HTR-8/SVneo (cell line): ENCODE measurements around the gene ARPC5L.
"Not testable (repeated sequence)": the region's sequence is repeated elsewhere in the genome, so short reads cannot be mapped to it uniquely, and the experiment has no call there.

ENCODE experiments used
- DNase-seq: peaks from one replicate; pipeline ENCODE4 v3.0.0; 2011; ENCODE audit warnings: low spot score, mixed read lengths; ENCODE audit not compliant: insufficient read length
- FAIRE-seq: peaks from 2 replicates; lab custom pipeline; 2011; peaks lifted over from hg19 to GRCh38; lab: Jason Lieb, UNC

The ARPC5L gene

DNA sequence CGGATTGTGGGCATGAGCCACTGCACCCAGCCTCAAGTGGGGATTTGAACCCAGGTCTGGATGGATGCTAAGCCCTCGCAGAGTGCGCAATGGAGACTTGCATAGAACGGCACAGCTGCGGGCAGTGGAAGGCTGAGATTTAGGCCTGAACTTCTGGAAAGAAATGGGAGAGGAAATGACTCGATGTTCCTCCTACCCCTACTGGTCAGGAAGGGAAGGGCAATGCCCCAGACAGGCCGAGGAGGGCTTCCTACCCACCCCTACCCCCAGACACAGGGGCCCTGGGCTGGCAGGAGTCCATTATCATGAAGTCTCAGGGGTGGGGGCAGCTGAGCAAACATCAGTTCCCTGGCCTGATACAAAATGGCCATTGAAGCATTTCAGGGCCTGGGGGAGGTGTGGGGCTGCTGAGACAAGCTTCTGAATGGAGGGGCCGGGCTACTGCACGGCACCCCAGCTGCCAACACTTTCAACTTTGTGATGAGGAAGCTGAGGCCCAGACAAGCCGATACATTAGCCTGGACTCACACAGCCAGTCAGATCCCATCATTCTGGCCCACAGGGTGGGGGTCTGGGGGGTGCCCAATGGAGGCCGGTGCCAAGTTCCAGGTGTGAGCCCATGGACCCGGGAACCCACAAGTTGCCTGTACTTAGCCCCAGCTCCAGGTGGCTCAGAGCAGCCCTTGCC is 22.2 kb upstream of the ARPC5L start:
- no peak for DNase-seq
- FAIRE-seq = no peak

GRCh38 chr9:124840300-124840833 is 21.6 kb upstream of the ARPC5L start:
- FAIRE-seq = no peak
- no peak for DNase-seq

DNA sequence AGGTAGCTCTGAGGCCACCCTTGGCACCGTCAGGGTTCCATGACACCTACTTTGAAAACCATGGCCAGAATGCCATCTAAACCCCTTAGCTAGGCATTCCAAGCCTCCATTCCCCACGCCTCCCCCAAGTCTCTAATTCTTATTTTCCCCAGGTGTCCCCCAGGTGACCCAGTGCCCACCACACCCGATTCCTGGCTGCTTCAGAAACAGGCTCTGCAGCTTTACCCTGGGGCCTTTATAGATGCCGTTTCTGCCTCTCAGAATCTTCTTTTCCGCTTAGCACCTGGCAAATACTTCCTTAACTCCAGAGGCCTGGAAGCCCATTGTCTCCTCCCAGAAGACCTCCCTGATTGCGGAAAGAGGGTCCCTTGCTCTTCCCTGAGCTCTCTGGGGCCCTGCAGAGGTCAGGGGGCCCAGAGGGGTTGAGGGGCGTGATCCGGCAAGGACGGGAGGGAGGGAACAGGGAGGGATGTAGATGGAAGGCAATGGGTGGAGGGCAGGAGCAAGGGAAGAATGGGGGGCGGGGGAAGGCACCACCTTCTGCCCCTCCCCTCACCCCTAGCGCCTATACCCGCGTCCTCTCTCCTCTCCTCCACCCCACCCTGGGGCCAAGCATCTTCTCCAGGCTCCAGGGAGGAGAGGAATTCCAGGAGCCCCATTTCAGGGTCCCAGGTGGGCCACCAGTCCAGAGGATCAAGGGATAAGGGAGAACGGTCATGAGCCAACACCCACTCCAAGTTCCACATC is 20.7 kb upstream of the ARPC5L start:
- DNase-seq = no peak
- no peak for FAIRE-seq

DNA sequence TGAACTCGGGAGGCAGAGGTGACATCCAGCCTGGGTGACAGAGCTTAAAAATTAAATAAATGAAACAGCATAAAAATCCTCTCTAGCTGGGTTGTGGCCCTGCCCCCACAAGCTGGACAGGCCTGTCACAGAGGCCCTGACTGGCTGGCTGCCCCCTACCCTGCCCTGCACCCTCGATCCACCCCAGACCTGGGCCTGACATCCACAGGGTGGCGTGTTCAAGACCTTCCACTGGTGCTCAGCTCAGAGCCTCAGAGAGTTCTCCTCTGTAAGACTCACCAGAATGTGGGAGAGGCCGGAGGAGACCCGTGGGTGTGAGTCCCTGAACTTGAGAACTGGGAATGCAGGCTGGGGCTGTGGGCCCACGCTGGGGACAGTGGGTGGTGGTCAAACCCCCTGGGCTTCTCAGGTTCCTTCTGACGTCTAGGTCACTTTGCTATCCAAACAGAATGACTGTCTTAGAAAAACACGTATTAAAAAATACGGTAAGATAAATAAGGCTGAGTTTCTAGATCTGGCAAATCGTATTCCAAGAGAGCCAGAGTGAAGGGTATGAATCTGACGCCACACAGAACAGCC is 18.4 kb upstream of the ARPC5L start:
- no peak for FAIRE-seq
- DNase-seq = no peak

DNA sequence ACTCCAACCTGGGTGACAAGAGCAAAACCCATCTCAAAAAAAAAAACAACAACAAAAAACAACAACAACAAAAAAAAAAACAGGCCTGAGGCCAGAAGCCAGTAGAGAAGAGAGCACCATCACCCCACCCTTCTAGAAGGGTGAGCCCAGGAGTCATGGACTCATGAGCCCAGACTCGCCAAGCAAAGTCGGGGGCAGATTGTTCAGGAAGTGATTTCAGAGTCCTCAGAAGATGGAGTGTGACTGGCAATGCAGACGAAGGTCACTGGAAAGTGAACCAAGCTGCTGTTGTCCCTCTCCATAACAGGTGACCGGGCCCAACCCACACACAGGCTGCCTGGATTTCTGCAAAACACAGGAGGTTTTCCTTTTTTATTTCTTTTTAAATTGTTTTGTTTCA is 17.6 kb upstream of the ARPC5L start:
- DNase-seq (no peak), FAIRE-seq (no peak)

DNA sequence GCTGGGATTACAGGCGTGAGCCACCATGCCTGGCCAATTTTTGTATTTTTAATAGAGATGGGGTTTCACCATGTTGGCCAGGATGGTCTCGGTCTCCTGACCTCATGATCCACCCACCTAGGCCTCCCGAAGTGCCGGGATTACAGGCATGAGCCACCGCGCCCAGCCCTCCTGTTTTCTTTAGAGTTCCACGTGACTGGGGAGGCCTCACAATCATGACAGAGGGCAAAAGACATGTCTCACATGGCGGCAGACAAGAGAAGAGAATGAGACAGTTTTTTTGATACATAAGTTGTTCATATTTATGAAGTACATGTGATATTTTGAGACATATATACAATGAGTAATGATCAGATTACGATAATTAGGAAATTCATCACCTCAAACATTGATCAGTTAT is 15.5 kb upstream of the ARPC5L start:
- FAIRE-seq, DNase-seq: not testable (repeated sequence)

- FAIRE-seq = no peak
- DNase-seq = no peak
Observed at GRCh38 chr9:124846969-124847368, 15.0 kb upstream of the ARPC5L start.

DNA sequence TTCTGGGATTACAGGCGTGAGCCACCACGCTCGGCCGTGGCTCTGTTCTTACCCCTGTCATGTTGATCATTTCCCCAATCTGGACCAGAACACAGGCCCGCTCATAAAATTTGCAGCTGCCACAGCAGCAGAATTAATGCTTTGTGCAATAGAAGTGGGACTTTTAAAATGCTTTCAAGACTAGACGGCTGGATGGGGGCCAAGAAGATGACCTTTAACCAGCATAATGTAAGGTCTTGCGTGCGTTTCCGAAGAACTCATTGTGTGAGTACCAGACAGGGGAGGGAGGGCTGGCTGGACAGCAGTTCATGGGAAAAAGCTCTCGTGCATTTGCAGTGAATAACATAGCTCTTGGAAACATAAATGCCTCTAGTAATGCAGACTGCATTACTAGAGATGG is 12.1 kb upstream of the ARPC5L start:
- DNase-seq (no peak), FAIRE-seq (no peak)

DNA sequence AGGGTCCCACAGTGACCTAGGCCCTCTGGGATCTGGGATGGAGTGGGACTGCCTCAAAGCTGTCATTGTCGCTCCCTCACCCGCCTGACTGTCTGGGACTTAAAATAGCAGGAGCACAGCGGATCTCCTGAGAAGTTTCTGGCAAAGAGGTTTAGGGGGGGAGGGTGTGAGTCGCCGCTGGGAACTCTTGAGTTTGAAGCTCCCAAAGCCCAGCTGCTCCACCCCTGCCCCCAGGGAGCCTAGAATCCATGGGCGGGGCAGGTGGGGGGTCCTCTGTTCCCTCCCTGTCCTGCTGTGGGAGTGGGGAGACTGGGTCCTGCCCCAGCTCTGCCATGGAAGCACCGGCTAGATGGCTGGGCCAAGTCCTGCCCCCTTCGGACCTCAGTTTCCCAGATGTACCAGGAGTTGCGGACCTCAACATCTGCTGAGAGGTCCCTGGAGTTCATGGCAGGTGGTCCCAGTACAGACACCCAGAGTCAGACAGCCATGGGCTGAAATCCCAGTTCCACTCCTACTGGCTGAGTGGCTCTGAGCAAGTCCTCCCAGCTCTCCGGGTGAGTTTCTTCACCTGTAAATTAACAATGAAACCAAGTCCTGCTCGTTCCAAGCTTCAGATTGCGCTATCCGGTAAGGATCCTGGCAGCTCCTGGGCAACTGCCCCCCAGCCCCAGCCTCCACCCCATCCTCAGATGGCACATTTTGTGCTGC is 9.7 kb upstream of the ARPC5L start:
- FAIRE-seq = no peak
- no peak for DNase-seq

DNA sequence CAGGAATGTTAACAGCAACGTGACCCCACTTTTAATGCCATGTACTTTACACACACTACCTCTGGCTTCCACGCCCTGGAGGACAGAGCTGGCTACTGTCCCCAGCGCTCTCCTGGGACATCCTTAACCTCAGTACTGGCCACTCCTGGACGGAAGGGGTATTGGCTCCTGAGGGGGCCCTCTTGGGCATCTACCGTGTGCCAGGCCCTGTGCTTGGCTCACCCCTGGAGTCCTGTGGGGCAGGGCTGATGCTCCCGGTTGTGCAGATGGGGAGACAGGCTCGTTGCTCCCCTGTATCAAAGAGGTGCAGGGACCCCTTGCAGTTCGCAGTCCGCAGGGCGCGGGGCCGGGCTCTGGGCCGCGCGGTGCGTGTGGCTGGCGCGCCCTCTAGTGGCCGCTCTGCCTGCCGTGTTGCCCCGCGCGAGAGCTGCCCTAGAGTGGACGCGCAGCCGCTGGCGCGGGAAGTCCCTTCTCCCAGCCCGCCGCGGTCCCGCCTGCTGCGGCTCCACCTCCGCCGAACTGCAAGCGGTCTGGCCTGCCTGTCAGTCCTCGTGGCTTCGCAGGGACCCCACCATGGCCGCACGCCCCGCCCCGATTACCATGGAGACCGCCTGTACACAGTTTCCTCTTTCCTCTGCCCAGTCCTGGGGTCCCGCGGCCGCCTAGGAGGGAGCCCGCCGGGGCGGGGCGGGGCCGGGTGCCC is 8.9 kb upstream of the ARPC5L start, which contains the start of gene WDR38:
Gene WDR38, plus strand, starts transcription at position 632 of the 703 bp plus-strand sequence. CDS start 72 bp downstream, outside the sequence.
- FAIRE-seq = peak; percentile 4
- peak; percentile 81 for DNase-seq

GRCh38 chr9:124853605-124854143 is 8.3 kb upstream of the ARPC5L start:
- no peak for FAIRE-seq
- DNase-seq = no peak

DNA sequence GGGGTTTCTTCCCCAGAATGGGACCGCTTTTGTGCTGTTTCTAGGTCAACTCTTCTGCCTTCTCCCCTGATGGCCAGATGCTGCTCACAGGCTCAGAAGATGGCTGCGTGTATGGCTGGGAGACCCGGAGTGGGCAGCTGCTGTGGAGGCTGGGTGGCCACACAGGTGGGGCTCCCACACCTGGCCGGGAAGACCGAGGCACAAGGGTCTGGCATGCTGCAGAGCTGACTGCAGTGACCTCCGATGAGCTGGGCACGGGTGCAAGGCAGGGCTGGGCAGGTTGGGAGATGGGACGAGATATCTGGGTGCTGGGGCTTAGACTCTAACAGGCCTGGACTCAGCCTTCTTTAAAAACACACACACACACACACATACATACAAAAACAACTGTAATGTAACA is 7.8 kb upstream of the ARPC5L start:
- no peak for FAIRE-seq
- no peak for DNase-seq

DNA sequence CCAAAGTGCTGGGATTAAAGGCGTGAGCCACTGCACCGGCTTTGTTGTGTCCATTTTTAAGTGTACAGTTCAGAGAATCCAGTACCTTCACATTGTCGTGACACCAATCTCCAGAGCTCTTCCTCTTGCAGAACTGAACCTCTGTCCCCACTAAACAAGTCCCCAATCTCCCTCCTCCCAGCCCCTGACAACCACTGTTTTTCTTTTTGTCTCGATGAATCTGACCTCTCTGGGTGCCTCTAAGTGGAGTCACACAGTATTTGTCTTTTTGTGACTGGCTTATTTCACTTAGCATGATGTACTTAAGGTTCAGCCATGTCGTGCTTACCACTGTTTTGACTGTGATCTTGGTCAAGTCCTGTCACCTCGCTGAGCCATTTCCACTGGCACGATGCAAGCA is 7.1 kb upstream of the ARPC5L start:
- DNase-seq (no peak), FAIRE-seq (no peak)

DNA sequence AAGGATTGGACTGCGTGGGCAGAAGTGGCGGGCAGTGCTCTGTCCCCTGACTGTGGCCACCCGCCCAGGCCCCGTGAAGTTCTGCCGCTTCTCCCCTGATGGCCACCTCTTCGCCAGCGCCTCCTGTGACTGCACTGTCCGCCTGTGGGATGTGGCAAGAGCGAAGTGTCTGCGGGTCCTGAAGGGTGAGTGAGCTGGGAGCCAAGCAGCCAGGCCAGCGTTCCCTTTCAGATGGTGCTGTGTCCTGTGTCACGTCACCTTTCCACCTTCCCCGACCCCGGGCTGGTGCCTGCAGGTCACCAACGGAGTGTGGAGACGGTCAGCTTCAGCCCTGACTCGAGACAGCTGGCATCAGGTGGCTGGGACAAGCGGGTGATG is 6.4 kb upstream of the ARPC5L start:
- DNase-seq = no peak
- FAIRE-seq = no peak

DNA sequence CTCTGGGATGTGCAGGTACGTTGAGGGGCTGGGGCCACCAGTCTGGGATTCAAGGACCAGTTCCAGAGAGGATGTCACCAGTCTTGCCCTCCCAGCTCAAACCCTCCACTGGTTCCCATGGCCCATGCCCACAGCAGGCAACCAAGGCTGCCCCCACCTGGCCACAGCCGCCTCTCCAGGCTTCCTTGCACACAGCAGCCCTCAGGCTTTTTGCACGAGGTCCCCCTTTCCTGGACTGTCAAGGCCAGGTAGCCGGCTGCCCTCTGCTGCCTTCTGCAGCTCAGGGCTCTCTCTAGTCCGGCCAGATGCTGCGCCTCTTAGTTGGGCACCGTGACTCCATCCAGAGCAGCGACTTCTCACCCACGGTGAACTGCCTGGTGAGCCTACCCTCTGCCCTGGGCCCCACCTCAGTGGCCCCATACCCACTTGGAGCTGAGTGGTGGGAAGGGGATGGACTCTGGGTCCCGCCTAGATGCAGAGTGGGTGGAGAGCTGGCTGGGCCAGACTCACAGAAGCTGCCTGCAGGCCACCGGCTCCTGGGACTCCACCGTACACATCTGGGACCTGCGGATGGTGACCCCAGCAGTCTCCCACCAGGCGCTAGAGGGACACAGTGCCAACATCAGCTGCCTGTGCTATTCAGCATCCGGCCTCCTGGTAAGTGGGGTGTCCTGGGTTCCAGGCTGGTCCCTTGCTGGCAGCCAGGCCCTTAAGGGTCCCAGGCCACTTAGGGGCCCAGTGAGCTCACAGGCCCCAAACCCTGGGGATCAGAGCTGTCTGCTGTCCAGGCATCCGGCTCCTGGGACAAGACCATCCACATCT is 5.8 kb upstream of the ARPC5L start:
- FAIRE-seq (no peak), DNase-seq (no peak)

DNA sequence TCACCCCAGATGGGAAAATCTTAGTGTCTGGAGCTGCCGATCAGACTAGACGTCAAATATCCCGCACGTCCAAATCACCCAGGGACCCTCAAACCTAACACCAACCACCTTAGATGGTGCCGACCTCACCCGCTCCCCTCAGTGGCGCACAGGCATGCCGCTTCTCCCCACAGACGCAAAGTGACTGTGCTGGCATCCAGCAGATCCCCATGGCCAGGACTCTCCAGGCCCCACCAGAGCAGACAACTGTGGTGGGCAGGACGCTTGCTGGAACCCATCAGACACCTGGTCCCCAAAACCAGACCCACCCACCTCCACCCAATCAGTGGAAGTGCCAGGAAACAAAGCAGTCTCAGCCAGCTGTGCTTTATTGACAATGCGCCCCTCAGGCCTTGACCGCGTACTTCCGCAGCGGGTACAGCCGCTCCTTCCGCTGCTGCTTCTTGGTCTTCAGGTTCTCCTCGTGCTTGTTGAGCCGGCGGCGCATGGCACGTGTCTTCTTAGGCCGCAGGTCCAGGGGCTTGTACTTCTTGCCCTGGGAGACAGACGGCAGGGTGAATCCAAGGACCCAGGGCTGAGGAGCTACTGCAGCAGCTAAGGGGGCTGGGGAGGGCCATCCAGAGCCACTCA is 4.3 kb upstream of the ARPC5L start:
- FAIRE-seq (no peak), DNase-seq (no peak)

GRCh38 chr9:124858330-124859046 is 3.4 kb upstream of the ARPC5L start:
- no peak for FAIRE-seq
- DNase-seq = no peak
